Activated T-helper 1 cell treated with anti-CD3 and anti-CD28 coated beads, Interleukin-12 subunit alpha, Interleukin-12 subunit beta, Interleukin-2, Interleukin-4 antibody, amounts not matched to agents 30 ng/mL and 10 ng/mL and 1 ng/mL, durations not matched to agents 14 hours and 24 hours and 36 hours (primary cell): ENCODE data around the gene TOR1A. TPM values are rescaled to one million over a fixed set of nuclear protein-coding genes. Genes with fewer than 3 reads are reported as not detected.
"Not testable (repeated sequence)": the region's sequence is repeated elsewhere in the genome, so short reads cannot be mapped to it uniquely, and the experiment has no call there.

ENCODE experiments used
- DNase-seq: peaks from one replicate; pipeline ENCODE4 v3.0.0; 2021; ENCODE audit warnings: low spot score
- H3K27ac Mint-ChIP-seq: one replicate; pipeline ENCODE4 v1.8.0; 2021; ENCODE audit warnings: mild to moderate bottlenecking, mixed read lengths
- H3K27me3 Mint-ChIP-seq: one replicate; pipeline ENCODE4 v1.8.0; 2022; ENCODE audit warnings: mild to moderate bottlenecking, moderate library complexity, mixed read lengths; ENCODE audit not compliant: insufficient read depth
- H3K36me3 Mint-ChIP-seq: one replicate; pipeline ENCODE4 v1.8.0; 2021; ENCODE audit warnings: low read depth, mixed read lengths
- H3K4me1 Mint-ChIP-seq: one replicate; pipeline ENCODE4 v1.8.0; 2021; ENCODE audit warnings: low read depth, mixed read lengths
- H3K4me3 Mint-ChIP-seq: one replicate; pipeline ENCODE4 v1.8.0; 2021; ENCODE audit warnings: mild to moderate bottlenecking, moderate library complexity, mixed read lengths
- H3K9me3 Mint-ChIP-seq: one replicate; pipeline ENCODE4 v1.8.0; 2021; ENCODE audit warnings: mixed read lengths
- intact Hi-C: fragments of 100-400 bp; cut with micrococcal nuclease; formaldehyde crosslinking; loops from one replicate; pipeline ENCODE4 v1.15.1; 2024
- total RNA-seq: library from RNA; stranded (reverse); gene quantifications from 2 replicates; pipeline ENCODE4 v1.2.3, GENCODE V29; 2022

The TOR1A gene
- total RNA-seq, 1 donor from 2014 or later = 61.3 TPM

- H3K27ac Mint-ChIP-seq = no peak overlapping the region
- no peak for DNase-seq
- H3K4me3 Mint-ChIP-seq = no peak overlapping the region
- H3K36me3 Mint-ChIP-seq = peaks cover 55% of the 10 kb centered on the region
- H3K4me1 Mint-ChIP-seq = peaks cover 28% of the 10 kb centered on the region
- no peaks in the 10 kb centered on the region for H3K27me3 Mint-ChIP-seq
- intact Hi-C loops = no loop called here
- no peaks in the 10 kb centered on the region for H3K9me3 Mint-ChIP-seq
These were observed 14.6 kb downstream of the TOR1A start for GRCh38 chr9:129809346-129809745.

- Mint-ChIP-seq H3K36me3 (peaks cover 47% of the 10 kb centered on the region), H3K27me3 (no peaks in the 10 kb centered on the region), H3K9me3 (no peaks in the 10 kb centered on the region), H3K27ac (no peak overlapping the region), H3K4me3 (no peak overlapping the region), H3K4me1 (peaks cover 34% of the 10 kb centered on the region)
- intact Hi-C loops = no loop called here
- no peak for DNase-seq
These were observed 17.9 kb downstream of the TOR1A start for GRCh38 chr9:129806061-129806460.

- intact Hi-C loops = loop anchor here (1.0 to 5.0 kb wide), 5 partner anchors 21 to 1431 kb away; partner anchors contain the start of genes C9orf78, TOR1A, URM1 and USP20
- no peak for DNase-seq
- peaks cover 29% of the 10 kb centered on the region for H3K36me3 Mint-ChIP-seq
- H3K4me1 Mint-ChIP-seq = peaks cover 31% of the 10 kb centered on the region
- H3K4me3 Mint-ChIP-seq = peak overlapping the region; percentile 90
- H3K27ac Mint-ChIP-seq = peak overlapping the region; percentile 68
- H3K27me3 Mint-ChIP-seq = no peaks in the 10 kb centered on the region
- H3K9me3 Mint-ChIP-seq = no peaks in the 10 kb centered on the region
These were observed 20.3 kb downstream of the TOR1A start for GRCh38 chr9:129803676-129804060.

- no peaks in the 10 kb centered on the region for H3K27me3 Mint-ChIP-seq
- H3K27ac Mint-ChIP-seq = peak within 1 kb of the TSS; percentile 90
- H3K4me1 Mint-ChIP-seq = peaks cover 31% of the 10 kb centered on the region
- H3K9me3 Mint-ChIP-seq = no peaks in the 10 kb centered on the region
- intact Hi-C loops = loop anchor here (1.0 to 5.0 kb wide), 5 partner anchors 21 to 1431 kb away; partner anchors contain the start of genes C9orf78, TOR1A, URM1 and USP20
- peak; percentile 94 for DNase-seq
- peaks cover 26% of the 10 kb centered on the region for H3K36me3 Mint-ChIP-seq
- H3K4me3 Mint-ChIP-seq = peak within 1 kb of the TSS; percentile 90
These were observed 20.9 kb downstream of the TOR1A start, which contains the start of gene TOR1B for GRCh38 chr9:129802833-129803675. TSS of gene TOR1B (plus strand) at chr9:129803184. CDS start at chr9:129803213, 29 bp downstream.

GRCh38 chr9:129801504-129801903 lies 22.4 kb downstream of the TOR1A start:
- no peak for DNase-seq
- H3K36me3 Mint-ChIP-seq = peaks cover 16% of the 10 kb centered on the region
- no peak overlapping the region for H3K27ac Mint-ChIP-seq
- peaks cover 24% of the 10 kb centered on the region for H3K4me1 Mint-ChIP-seq
- intact Hi-C loops = loop anchor here (5.0 kb wide), 2 partner anchors 664 to 1429 kb away; partner anchors contain the start of gene URM1
- H3K4me3 Mint-ChIP-seq = peak overlapping the region; percentile 29
- H3K27me3 Mint-ChIP-seq = no peaks in the 10 kb centered on the region
- no peaks in the 10 kb centered on the region for H3K9me3 Mint-ChIP-seq

- intact Hi-C loops = no loop called here
- H3K27ac Mint-ChIP-seq = no peak overlapping the region
- peaks cover 9% of the 10 kb centered on the region for H3K4me1 Mint-ChIP-seq
- H3K36me3 Mint-ChIP-seq = peaks cover 2% of the 10 kb centered on the region
- peaks cover 6% of the 10 kb centered on the region for H3K27me3 Mint-ChIP-seq
- no peaks in the 10 kb centered on the region for H3K9me3 Mint-ChIP-seq
- H3K4me3 Mint-ChIP-seq = no peak overlapping the region
- no peak for DNase-seq
These were observed 25.0 kb downstream of the TOR1A start for GRCh38 chr9:129798973-129799372.

- DNase-seq, intact Hi-C loops, H3K4me1 Mint-ChIP-seq, H3K27me3 Mint-ChIP-seq, H3K4me3 Mint-ChIP-seq, H3K36me3 Mint-ChIP-seq, H3K9me3 Mint-ChIP-seq, H3K27ac Mint-ChIP-seq: not testable (repeated sequence)
These were observed 27.9 kb downstream of the TOR1A start for GRCh38 chr9:129796029-129796428.

GRCh38 chr9:129794549-129794948 lies 29.4 kb downstream of the TOR1A start:
- no peak overlapping the region for H3K4me3 Mint-ChIP-seq
- no peaks in the 10 kb centered on the region for H3K9me3 Mint-ChIP-seq
- H3K27ac Mint-ChIP-seq = no peak overlapping the region
- no peaks in the 10 kb centered on the region for H3K36me3 Mint-ChIP-seq
- intact Hi-C loops = no loop called here
- DNase-seq = no peak
- peaks cover 11% of the 10 kb centered on the region for H3K4me1 Mint-ChIP-seq
- H3K27me3 Mint-ChIP-seq = peaks cover 10% of the 10 kb centered on the region

GRCh38 chr9:129786481-129786880 lies 37.5 kb downstream of the TOR1A start:
- DNase-seq = no peak
- Mint-ChIP-seq H3K4me3 (no peak overlapping the region), H3K27me3 (peaks cover 15% of the 10 kb centered on the region), H3K36me3 (no peaks in the 10 kb centered on the region), H3K27ac (no peak overlapping the region), H3K9me3 (no peaks in the 10 kb centered on the region), H3K4me1 (peaks cover 16% of the 10 kb centered on the region)
- intact Hi-C loops = no loop called here

- intact Hi-C loops = no loop called here
- H3K27ac Mint-ChIP-seq = no peak overlapping the region
- H3K4me3 Mint-ChIP-seq = no peak overlapping the region
- H3K9me3 Mint-ChIP-seq = no peaks in the 10 kb centered on the region
- no peaks in the 10 kb centered on the region for H3K36me3 Mint-ChIP-seq
- no peak for DNase-seq
- H3K4me1 Mint-ChIP-seq = peaks cover 16% of the 10 kb centered on the region
- H3K27me3 Mint-ChIP-seq = peaks cover 15% of the 10 kb centered on the region
These were observed 38.1 kb downstream of the TOR1A start for GRCh38 chr9:129785866-129786265.

- not testable (repeated sequence) for H3K36me3 Mint-ChIP-seq, H3K9me3 Mint-ChIP-seq, H3K4me1 Mint-ChIP-seq, H3K27ac Mint-ChIP-seq, H3K4me3 Mint-ChIP-seq, DNase-seq
- intact Hi-C loops = loop anchor here (5.0 kb wide), 1 partner anchor 158 kb away; the partner anchor contains the start of gene NTMT1
- H3K27me3 Mint-ChIP-seq = peaks cover 14% of the 10 kb centered on the region
These were observed 39.0 kb downstream of the TOR1A start for GRCh38 chr9:129784970-129785369.

- Mint-ChIP-seq H3K4me3 (no peak overlapping the region), H3K27me3 (peaks cover 18% of the 10 kb centered on the region), H3K27ac (no peak overlapping the region), H3K4me1 (peaks cover 5% of the 10 kb centered on the region), H3K36me3 (no peaks in the 10 kb centered on the region), H3K9me3 (no peaks in the 10 kb centered on the region)
- DNase-seq = peak; percentile 68
- intact Hi-C loops = loop anchor here (1.0 to 5.0 kb wide), 6 partner anchors 46 to 653 kb away; partner anchors contain the start of genes ASB6 and NTMT1
These were observed 40.2 kb downstream of the TOR1A start for GRCh38 chr9:129783516-129784361.
